K562 (cell line): ENCODE measurements around the gene ASIC1. TPM values are rescaled to one million over a fixed set of nuclear protein-coding genes. Genes with fewer than 3 reads are reported as not detected.

Experiments
- ATAC-seq: fragments of 200-7000 bp; cut with Tn5 transposase; 3 replicates; pipeline ENCODE4 v1.9.1; 2020; ENCODE audit warnings: moderate library complexity
- Bru-seq: library from RNA; stranded (reverse); fragments of 400-500 nt; gene quantifications from one replicate; lab custom pipeline; 2021; lab: Mats Ljungman, UMichigan
- BruChase-seq, 2 experiments: library from RNA; stranded (reverse); fragments of 400-500 nt; gene quantifications; one replicate each; lab custom pipeline; 2021; lab: Mats Ljungman, UMichigan
- BruUV-seq: library from RNA; stranded (reverse); fragments of 400-500 nt; replicated peaks from 2 replicates; lab custom pipeline; 2021; lab: Mats Ljungman, UMichigan
- CTCF ChIA-PET: fragments of 300-600 bp; formaldehyde crosslinking; extraction: SDS; loops from one replicate; lab custom pipeline; 2021; ENCODE audit warnings: low intra/inter-chr PET ratio; lab: Yijun Ruan, JAX
- POLR2A ChIA-PET: fragments of 300-600, 350-650 bp; sonication (Branson Sonifier 250); formaldehyde crosslinking; extraction: SDS; loops from one replicate; lab custom pipeline; 2021; ENCODE audit warnings: antibody characterized with exemption, inconsistent platforms; lab: Yijun Ruan, JAX
- DNase-seq, 4 experiments: peaks; one replicate each; pipeline versions ENCODE4 v3.0.0 to v3.0.0-alpha.2; 2011 to 2018; ENCODE audit warnings: low spot score in 3 of 4, mixed read lengths in 3 of 4; ENCODE audit errors: extremely low read depth in 1 of 4
- FAIRE-seq: peaks from 2 replicates; lab custom pipeline; 2011; peaks lifted over from hg19 to GRCh38; lab: Jason Lieb, UNC
- H2AFZ ChIP-seq: 2 replicates; pipeline ENCODE4 v1.6.0; 2011; ENCODE audit warnings: low read depth, low read length, control low read depth, inconsistent platforms
- H3K27ac ChIP-seq: fragments of 200-600 bp; 3 replicates; pipeline ENCODE4 v1.8.0; 2011; ENCODE audit warnings: low read depth, mild to moderate bottlenecking, control low read depth, inconsistent platforms, low read length, moderate library complexity, mixed read lengths; ENCODE audit errors: extremely low read depth
- H3K27me3 ChIP-seq, 2 experiments: fragments of 300-600 bp in 1 of 2; 2 replicates in 1 of 2; 3 replicates in 1 of 2; pipeline versions ENCODE4 v1.6.0 to v1.8.0; 2011; ENCODE audit warnings: inconsistent platforms in 2 of 2, low read length in 2 of 2, mild to moderate bottlenecking in 1 of 2, mixed read lengths in 1 of 2, moderate library complexity in 1 of 2; ENCODE audit not compliant: control insufficient read depth in 2 of 2, insufficient read depth in 2 of 2
- H3K36me3 ChIP-seq: fragments of 300-600 bp; 3 replicates; pipeline ENCODE4 v1.8.0; 2011; ENCODE audit warnings: mild to moderate bottlenecking, low read length, inconsistent platforms; ENCODE audit not compliant: control insufficient read depth, insufficient read depth
- H3K4me1 ChIP-seq, 2 experiments: fragments of 200-600 bp in 1 of 2; replicated peaks in 1 of 2; 2 replicates in 1 of 2; 3 replicates in 1 of 2; pipeline versions ENCODE4 v1.5.1 to v1.8.0; 2011; ENCODE audit warnings: inconsistent platforms in 2 of 2, low read length in 2 of 2, mild to moderate bottlenecking in 1 of 2, mixed read lengths in 1 of 2, moderate library complexity in 1 of 2; ENCODE audit not compliant: control insufficient read depth in 2 of 2, insufficient read depth in 2 of 2
- H3K4me2 ChIP-seq: 2 replicates; pipeline ENCODE4 v1.6.1; 2011; ENCODE audit warnings: low read length, control low read depth, inconsistent platforms, mixed read lengths; ENCODE audit not compliant: insufficient read depth
- H3K4me3 ChIP-seq: fragments of 200-600 bp; sonication (generic), shearing (Covaris generic); 2 replicates; pipeline ENCODE4 v1.5.1; 2016; ENCODE audit warnings: control low read depth, inconsistent platforms
- H3K79me2 ChIP-seq: fragments of 200-600 bp; 3 replicates; pipeline ENCODE4 v1.8.0; 2011; ENCODE audit warnings: low read length, inconsistent platforms; ENCODE audit not compliant: control insufficient read depth, insufficient read depth
- H3K9ac ChIP-seq, 2 experiments: 2 replicates each; pipeline versions ENCODE4 v1.6.0 to v1.6.1; 2011; ENCODE audit warnings: low read depth in 2 of 2, low read length in 2 of 2, control low read depth in 1 of 2, inconsistent platforms in 1 of 2, mild to moderate bottlenecking in 1 of 2, mixed read lengths in 1 of 2; ENCODE audit not compliant: insufficient read depth in 1 of 2
- H3K9me1 ChIP-seq: one replicate; pipeline ENCODE4 v1.6.0; 2011; ENCODE audit warnings: inconsistent platforms, mild to moderate bottlenecking, low read length, moderate library complexity; ENCODE audit not compliant: control insufficient read depth, insufficient read depth
- H3K9me3 ChIP-seq: replicated peaks from 2 replicates; pipeline ENCODE4 v1.5.1; 2011; ENCODE audit warnings: low read depth, low read length, inconsistent platforms; ENCODE audit not compliant: control insufficient read depth, insufficient read depth
- H4K20me1 ChIP-seq: replicated peaks from 2 replicates; pipeline ENCODE4 v1.6.1; 2011; ENCODE audit warnings: low read length, inconsistent platforms, mixed read lengths; ENCODE audit not compliant: control insufficient read depth, insufficient read depth
- MAFF ChIP-seq: IDR thresholded peaks from 2 replicates; pipeline ENCODE4 v1.6.1; 2012; ENCODE audit warnings: low read length, improper control_type of control experiment
- MAX ChIP-seq: sonication (generic); formaldehyde crosslinking; IDR thresholded peaks from 2 replicates; pipeline ENCODE4 v1.9.0; 2022; ENCODE audit warnings: mild to moderate bottlenecking, missing genetic modification reagents
- NR0B1 ChIP-seq: fragments of 450-650 bp; IDR thresholded peaks from one replicate; pipeline ENCODE4 v1.6.1; 2018; ENCODE audit warnings: mild to moderate bottlenecking, moderate library complexity; ENCODE audit not compliant: partially characterized antibody
- RBFOX2 ChIP-seq: fragments of 200-400 bp; formaldehyde crosslinking; IDR thresholded peaks from 2 replicates; pipeline ENCODE4 v1.6.1; 2017; ENCODE audit warnings: low read depth, mild to moderate bottlenecking, low read length, moderate library complexity
- WGBS: fragments of 100-300 bp; shearing (Covaris generic); methylation state at CpG from one replicate; pipeline ENCODE4 v1.1.6; 2016; ENCODE audit warnings: low coverage, mixed read lengths; ENCODE audit not compliant: insufficient coverage; ENCODE audit errors: missing lambda C conversion rate; 5-methylcytosine and 5-hydroxymethylcytosine counted together
- in situ Hi-C: fragments of 300-500 bp; cut with MboI; formaldehyde crosslinking; loops from 4 replicates; pipeline ENCODE4 v1.15.0; 2018; ENCODE audit warnings: inconsistent platforms, mixed read lengths
- intact Hi-C: fragments of 100-400 bp; cut with micrococcal nuclease; formaldehyde crosslinking; loops from 2 replicates; pipeline ENCODE4 v1.14.2; 2022
- long read RNA-seq, 3 experiments: library from polyadenylated mRNA in 2 of 3; library from RNA in 1 of 3; unstranded in 2 of 3; stranded (forward) in 1 of 3; transcript quantifications; one replicate each; pipeline ENCODE4 v2.0.0, GENCODE V29; 2019 to 2022
- polyA minus RNA-seq, 3 experiments: library from RNA; depleted of rRNA, polyadenylated mRNA; stranded (reverse); fragments of >200 nt; gene quantifications; 2 replicates each; pipeline ENCODE4 v1.2.3, GENCODE V29; 2011
- polyA plus RNA-seq, 8 experiments: library from polyadenylated mRNA; depleted of rRNA in 4 of 8; stranded (reverse) in 5 of 8; unstranded in 3 of 8; fragments of >200 nt; fragmentation: Nextera tagmentation in 2 of 8; fragmentation: Illumina TruSeq in 1 of 8; extraction: Ambion mirVana in 2 of 8; extraction: Trizol in 1 of 8; gene quantifications; 2 replicates each; pipeline versions ENCODE4 v1.2.1 to v1.2.3, GENCODE V29; 2011 to 2014; ENCODE audit warnings: inconsistent platforms in 1 of 8, missing spikeins in 1 of 8
- total RNA-seq, 7 experiments: library from RNA; depleted of rRNA in 6 of 7; stranded (reverse); fragments of >200 nt in 6 of 7; fragmentation: Illumina TruSeq in 2 of 7; extraction: Trizol in 2 of 7; gene quantifications; 2 replicates each; pipeline versions ENCODE4 v1.2.1 to v1.2.3, GENCODE V29; 2011 to 2021; ENCODE audit warnings: low replicate concordance in 1 of 7
- TF ChIP-seq, protein P1 (sequence below): fragments of 250-450 bp; sonication (Bioruptor Pico); IDR thresholded peaks from 2 replicates; pipeline ENCODE4 v1.8.0; 2021; ENCODE audit warnings: borderline replicate concordance, mild to moderate bottlenecking, moderate library complexity; ENCODE audit not compliant: poor library complexity, severe bottlenecking
- TF ChIP-seq, protein P2 (sequence below), 2 experiments: IDR thresholded peaks; 2 replicates each; pipeline ENCODE4 v1.6.1; 2012; ENCODE audit warnings: improper control_type of control experiment in 2 of 2, low read depth in 2 of 2, low read length in 2 of 2, borderline replicate concordance in 1 of 2
- TF ChIP-seq, protein P3 (sequence below), 3 experiments: fragments of 200-800 bp in 1 of 3; sonication (Bioruptor generic) in 1 of 3; sonication (generic) in 1 of 3; formaldehyde crosslinking in 1 of 3; IDR thresholded peaks; 2 replicates each; pipeline versions ENCODE4 v1.6.1 to v1.8.0; 2016 to 2022; ENCODE audit warnings: mild to moderate bottlenecking in 2 of 3, missing compliant biosample characterization in 2 of 3, missing genetic modification characterization in 2 of 3, missing genetic modification reagents in 1 of 3

Gene ASIC1
- 4.7 and 13.5 TPM in 2 replicates for total RNA-seq (2011; cell fraction: chromatin; rRNA removed; ENCODE audit: low replicate concordance)
- total RNA-seq (2011; cell fraction: nucleolus; rRNA removed) = 6.7 TPM in 2 replicates
- 6.2 and 10.1 TPM in 2 replicates for total RNA-seq (2011; cell fraction: nucleoplasm; rRNA removed)
- total RNA-seq (2014; rRNA removed) = 0.45 and 0.69 TPM in 2 replicates
- total RNA-seq (2014; rRNA removed; fragmentation: Illumina TruSeq; extraction: Trizol) = 0.15 and 0.22 TPM in 2 replicates
- total RNA-seq (2015; rRNA removed; fragmentation: Illumina TruSeq; extraction: Trizol) = 0.14 and 0.19 TPM in 2 replicates
- 1.2 TPM in 2 replicates for total RNA-seq (2021)
- polyA plus RNA-seq (2011; rRNA removed) = 1.7 and 2.1 TPM in 2 replicates
- polyA plus RNA-seq (2011; cell fraction: cytosol; rRNA removed) = 2.2 and 2.4 TPM in 2 replicates
- 6.8 and 7.2 TPM in 2 replicates for polyA plus RNA-seq (2011; cell fraction: nucleus; rRNA removed)
- polyA plus RNA-seq (2012) = 0.69 and 2.0 TPM in 2 replicates
- polyA plus RNA-seq (2014; fragmentation: Illumina TruSeq; extraction: Trizol) = 0.97 and 1.1 TPM in 2 replicates
- polyA plus RNA-seq (2014; fragmentation: Nextera tagmentation; extraction: Ambion mirVana) = under 1 TPM; 0.01 to 0.17 TPM
- polyA plus RNA-seq (2014; rRNA removed) = 0.81 and 1.2 TPM in 2 replicates
- polyA minus RNA-seq (2011; rRNA and poly(A)+ RNA removed) = 1.4 and 1.8 TPM in 2 replicates
- 0.64 and 1.8 TPM in 2 replicates for polyA minus RNA-seq (2011; cell fraction: cytosol; rRNA and poly(A)+ RNA removed)
- 0.78 and 1.2 TPM in 2 replicates for polyA minus RNA-seq (2011; cell fraction: nucleus; rRNA and poly(A)+ RNA removed)
- percentile 29 among the genes with signal in this experiment for Bru-seq, nascent RNA
- BruChase-seq, experiment 1, labeled RNA remaining after a 2-hour chase = percentile 22 among the genes with signal in this experiment
- percentile 26 among the genes with signal in this experiment for BruChase-seq, experiment 2, labeled RNA remaining after a 6-hour chase
- long read RNA-seq, experiment 1, partial matches to known transcripts = 0 of 1 reads
- long read RNA-seq, experiment 1, other reads (novel, unspliced or antisense) = 0 of 1 reads
- long read RNA-seq, experiment 2, partial matches to known transcripts = 0 of 2 reads
- long read RNA-seq, experiment 2, other reads (novel, unspliced or antisense) = 2 of 2 reads
- long read RNA-seq, experiment 3 = 0 reads

DNA sequence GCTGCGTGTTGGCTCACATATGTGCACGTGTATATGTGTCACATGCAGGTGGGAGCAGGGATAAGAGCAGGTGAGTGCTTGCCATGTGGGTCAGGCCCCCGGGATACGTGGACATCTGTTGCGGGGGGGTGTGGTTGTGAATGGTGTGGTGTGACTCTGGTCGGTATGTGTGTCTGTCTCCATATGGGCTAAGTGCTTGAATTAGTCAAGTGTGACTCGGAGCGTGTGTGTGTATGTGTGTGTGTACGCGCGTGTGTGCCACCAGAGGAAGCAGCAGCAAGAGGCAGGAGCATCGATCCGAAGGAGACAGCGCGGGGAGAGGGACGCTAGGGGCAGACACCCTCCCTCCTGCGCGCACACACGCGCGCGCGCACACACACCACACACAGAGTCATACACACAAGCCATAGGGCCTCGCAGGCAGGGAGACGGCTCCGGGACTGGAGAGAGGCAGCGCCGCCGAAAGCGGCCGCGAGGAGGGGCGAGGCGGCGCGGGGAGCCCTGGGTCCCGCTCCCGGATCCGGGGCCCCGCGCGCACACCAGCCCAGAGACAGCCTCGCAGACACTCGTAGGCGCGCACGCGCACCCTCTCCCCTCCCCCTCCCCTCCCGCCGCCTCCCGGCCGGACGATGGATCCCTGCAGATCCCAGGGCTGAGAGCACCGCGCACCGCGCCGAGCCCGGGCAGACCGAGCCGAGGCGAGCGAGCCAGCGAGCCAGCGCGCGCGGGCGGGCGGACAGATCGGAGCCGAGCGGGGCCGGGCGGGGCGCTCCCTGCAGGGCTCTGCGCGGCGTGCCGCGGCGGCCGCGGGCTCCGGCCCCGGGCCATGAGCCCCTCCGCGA is at the start of gene ASIC1:
ASIC1 (plus strand) TSS at position 597 of the 842 bp plus-strand sequence. CDS start 1,171 bp downstream, outside the sequence.
- in situ Hi-C loops (loop anchor here (5.0 kb wide), 1 partner anchor 280 kb away; no protein-coding TSS in a partner anchor), intact Hi-C loops (loop anchor here (1.0 to 5.0 kb wide), 3 partner anchors 18 to 280 kb away; no protein-coding TSS in a partner anchor)
- H3K27ac ChIP-seq = no peak within 1 kb of the TSS
- peaks cover 11 to 30% of the 10 kb centered on the region in 2 experiments; a peak in 4 of 5 replicates for H3K4me1 ChIP-seq
- H3K4me3 ChIP-seq = peak within 1 kb of the TSS; percentile 47
- no TSS peak for BruUV-seq
- no peaks in the 10 kb centered on the region for H3K9me1 ChIP-seq
- WGBS = 4% methylated on average over 42 of the region's 88 CpGs
- peak within 1 kb of the TSS in 1 of 2 experiments; percentile 79; a peak in 2 of 4 replicates for H3K9ac ChIP-seq
- CTCF ChIA-PET = interaction anchor here (0.6 to 3.0 kb wide), 4 partner anchors 17 to 83 kb away, joined by 3 to 31 read pairs (median 3); no protein-coding TSS in a partner anchor
- H3K79me2 ChIP-seq = no peaks in the 10 kb centered on the region
- peak within 1 kb of the TSS; percentile 47 for H2AFZ ChIP-seq
- H4K20me1 ChIP-seq = peaks cover 28% of the 10 kb centered on the region
- no peak for FAIRE-seq
- ATAC-seq = peak; percentile 87
- H3K27me3 ChIP-seq = peaks cover 17 to 54% of the 10 kb centered on the region in 2 experiments; a peak in 4 of 5 replicates
- DNase-seq = peak; percentile 53 to 83 (median 70)
- no peaks in the 10 kb centered on the region for H3K9me3 ChIP-seq
- peak within 1 kb of the TSS; percentile 69 for H3K4me2 ChIP-seq
- no peaks in the 10 kb centered on the region for H3K36me3 ChIP-seq
- POLR2A ChIA-PET = interaction anchor here (0.9 kb wide), 1 partner anchor 28 kb away, joined by 3 read pairs; no protein-coding TSS in a partner anchor
- TF ChIP-seq NR0B1 (no peak), MAFF (no peak), RBFOX2 (peak; percentile 26; the same call in 1 of the 2 replicates), MAX (peak; percentile 60)
- TF ChIP-seq, protein P1, sequence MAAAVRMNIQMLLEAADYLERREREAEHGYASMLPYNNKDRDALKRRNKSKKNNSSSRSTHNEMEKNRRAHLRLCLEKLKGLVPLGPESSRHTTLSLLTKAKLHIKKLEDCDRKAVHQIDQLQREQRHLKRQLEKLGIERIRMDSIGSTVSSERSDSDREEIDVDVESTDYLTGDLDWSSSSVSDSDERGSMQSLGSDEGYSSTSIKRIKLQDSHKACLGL (CRISPR knock-in tag) = no peak
- TF ChIP-seq, protein P2, sequence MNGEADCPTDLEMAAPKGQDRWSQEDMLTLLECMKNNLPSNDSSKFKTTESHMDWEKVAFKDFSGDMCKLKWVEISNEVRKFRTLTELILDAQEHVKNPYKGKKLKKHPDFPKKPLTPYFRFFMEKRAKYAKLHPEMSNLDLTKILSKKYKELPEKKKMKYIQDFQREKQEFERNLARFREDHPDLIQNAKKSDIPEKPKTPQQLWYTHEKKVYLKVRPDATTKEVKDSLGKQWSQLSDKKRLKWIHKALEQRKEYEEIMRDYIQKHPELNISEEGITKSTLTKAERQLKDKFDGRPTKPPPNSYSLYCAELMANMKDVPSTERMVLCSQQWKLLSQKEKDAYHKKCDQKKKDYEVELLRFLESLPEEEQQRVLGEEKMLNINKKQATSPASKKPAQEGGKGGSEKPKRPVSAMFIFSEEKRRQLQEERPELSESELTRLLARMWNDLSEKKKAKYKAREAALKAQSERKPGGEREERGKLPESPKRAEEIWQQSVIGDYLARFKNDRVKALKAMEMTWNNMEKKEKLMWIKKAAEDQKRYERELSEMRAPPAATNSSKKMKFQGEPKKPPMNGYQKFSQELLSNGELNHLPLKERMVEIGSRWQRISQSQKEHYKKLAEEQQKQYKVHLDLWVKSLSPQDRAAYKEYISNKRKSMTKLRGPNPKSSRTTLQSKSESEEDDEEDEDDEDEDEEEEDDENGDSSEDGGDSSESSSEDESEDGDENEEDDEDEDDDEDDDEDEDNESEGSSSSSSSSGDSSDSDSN (IDR thresholded peaks at IDR 0.05; ENCODE audit: borderline replicate concordance in 1 of 2, low read depth in 2 of 2, low read length in 2 of 2) = peak; percentile 75 to 90; a peak in 3 of 4 replicates
- TF ChIP-seq, protein P3, sequence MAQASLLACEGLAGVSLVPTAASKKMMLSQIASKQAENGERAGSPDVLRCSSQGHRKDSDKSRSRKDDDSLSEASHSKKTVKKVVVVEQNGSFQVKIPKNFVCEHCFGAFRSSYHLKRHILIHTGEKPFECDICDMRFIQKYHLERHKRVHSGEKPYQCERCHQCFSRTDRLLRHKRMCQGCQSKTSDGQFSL (CRISPR knock-in tag; IDR thresholded peaks at IDR 0.05) = 0 out of 2 replicates have a peak, but pooled peaks have one; percentile 55
- TF ChIP-seq, protein P3 (tag; IDR thresholded peaks at IDR 0.05) = no peak
